ENCODE measurements around the gene NCS1.

The NCS1 gene

GRCh38 chr9:130186839-130187522, 14.8 kb downstream of the NCS1 start:
- no peak overlapping the region for H3K4me2 ChIP-seq (ENCODE audit: low read length)
- no peaks in the 10 kb centered on the region for H3K4me1 ChIP-seq (ENCODE audit: control insufficient read depth, low read length)
- no peaks in the 10 kb centered on the region for H4K20me1 ChIP-seq (ENCODE audit: control insufficient read depth, insufficient read depth, low read depth, low read length)
- H3K27me3 ChIP-seq (ENCODE audit: control insufficient read depth, low read length): no peaks in the 10 kb centered on the region; the same call in 1 of the 2 replicates
- no peaks in the 10 kb centered on the region for H3K9me2 ChIP-seq (replicated peaks; ENCODE audit: control insufficient read depth, low read length)
- H3K4me3 ChIP-seq (ENCODE audit: low read length): no peak overlapping the region
- H3K36me3 ChIP-seq (ENCODE audit: control insufficient read depth, low read length): no peaks in the 10 kb centered on the region
- no peaks in the 10 kb centered on the region for H3K79me2 ChIP-seq (ENCODE audit: control insufficient read depth, low read length)
- no peaks in the 10 kb centered on the region for H3K9me3 ChIP-seq (ENCODE audit: control insufficient read depth, insufficient read depth, low read length)
- no peak overlapping the region for H3K27ac ChIP-seq (ENCODE audit: low read depth, low read length)
- no peaks in the 10 kb centered on the region for H3F3A ChIP-seq (ENCODE audit: control insufficient read depth, insufficient read depth)
- TF ChIP-seq EZH2phosphoT487 (IDR thresholded peaks at IDR 0.05; ENCODE audit: borderline replicate concordance, low read length) (no peak), CTCF (IDR thresholded peaks at IDR 0.05; ENCODE audit: low read depth, low read length, poor library complexity, severe bottlenecking) (no peak)

GRCh38 chr9:130187523-130187846, 15.3 kb downstream of the NCS1 start:
- no peaks in the 10 kb centered on the region for H3K79me2 ChIP-seq (ENCODE audit: control insufficient read depth, low read length)
- no peaks in the 10 kb centered on the region for H4K20me1 ChIP-seq (ENCODE audit: control insufficient read depth, insufficient read depth, low read depth, low read length)
- no peaks in the 10 kb centered on the region for H3K36me3 ChIP-seq (ENCODE audit: control insufficient read depth, low read length)
- no peaks in the 10 kb centered on the region for H3F3A ChIP-seq (ENCODE audit: control insufficient read depth, insufficient read depth)
- no peaks in the 10 kb centered on the region for H3K9me2 ChIP-seq (replicated peaks; ENCODE audit: control insufficient read depth, low read length)
- TF ChIP-seq CTCF (IDR thresholded peaks at IDR 0.05; ENCODE audit: low read depth, low read length, poor library complexity, severe bottlenecking): no peak
- TF ChIP-seq EZH2phosphoT487 (IDR thresholded peaks at IDR 0.05; ENCODE audit: borderline replicate concordance, low read length): no peak
- no peak overlapping the region for H3K4me2 ChIP-seq (ENCODE audit: low read length)
- H3K4me1 ChIP-seq (ENCODE audit: control insufficient read depth, low read length): no peaks in the 10 kb centered on the region
- no peaks in the 10 kb centered on the region; the same call in 1 of the 2 replicates for H3K27me3 ChIP-seq (ENCODE audit: control insufficient read depth, low read length)
- no peaks in the 10 kb centered on the region for H3K9me3 ChIP-seq (ENCODE audit: control insufficient read depth, insufficient read depth, low read length)
- H3K4me3 ChIP-seq (ENCODE audit: low read length): no peak overlapping the region
- H3K27ac ChIP-seq (ENCODE audit: low read depth, low read length): no peak overlapping the region

GRCh38 chr9:130188860-130189481, 16.8 kb downstream of the NCS1 start:
- Histone ChIP-seq H3K36me3 (ENCODE audit: control insufficient read depth, low read length) (no peaks in the 10 kb centered on the region), H4K20me1 (ENCODE audit: control insufficient read depth, insufficient read depth, low read depth, low read length) (no peaks in the 10 kb centered on the region), H3K79me2 (ENCODE audit: control insufficient read depth, low read length) (no peaks in the 10 kb centered on the region), H3K4me3 (ENCODE audit: low read length) (no peak overlapping the region), H3F3A (ENCODE audit: control insufficient read depth, insufficient read depth) (no peaks in the 10 kb centered on the region), H3K27ac (ENCODE audit: low read depth, low read length) (no peak overlapping the region), H3K9me3 (ENCODE audit: control insufficient read depth, insufficient read depth, low read length) (no peaks in the 10 kb centered on the region), H3K9me2 (replicated peaks; ENCODE audit: control insufficient read depth, low read length) (no peaks in the 10 kb centered on the region), H3K27me3 (ENCODE audit: control insufficient read depth, low read length) (no peaks in the 10 kb centered on the region; the same call in 1 of the 2 replicates), H3K4me2 (ENCODE audit: low read length) (no peak overlapping the region), H3K4me1 (ENCODE audit: control insufficient read depth, low read length) (no peaks in the 10 kb centered on the region)
- TF ChIP-seq EZH2phosphoT487 (IDR thresholded peaks at IDR 0.05; ENCODE audit: borderline replicate concordance, low read length): no peak
- TF ChIP-seq CTCF (IDR thresholded peaks at IDR 0.05; ENCODE audit: low read depth, low read length, poor library complexity, severe bottlenecking): no peak

Measured in DOHH2 (cell line).